Measurements from ENCODE around the gene RASL10A. TPM values are rescaled to one million over a fixed set of nuclear protein-coding genes. Genes with fewer than 3 reads are reported as not detected.

The RASL10A gene
- total and polyA plus RNA-seq, 9 of the 15 experiments (the other 6 are each of a cell fraction or from before 2014, with no cell fraction given): 0.17 to 1.2 (median 0.45) TPM; not detected in 3

GRCh38 chr22:29306175-29306834, 9.2 kb downstream of the RASL10A start, which contains the start of gene GAS2L1 (continued):
- peak; percentile 52 for TF ChIP-seq ATF7 (IDR thresholded peaks at IDR 0.05)
- TF ChIP-seq SMAD4 (CRISPR knock-in tag; conservative IDR thresholded peaks at IDR 0.05): peak; percentile 43
- no peak for TF ChIP-seq MAFF (IDR thresholded peaks at IDR 0.05; ENCODE audit: low read length)
- no peak for TF ChIP-seq EGR1 (conservative IDR thresholded peaks at IDR 0.05)
- no peak for TF ChIP-seq THAP12 (CRISPR knock-in tag; IDR thresholded peaks at IDR 0.05)
- no peak for TF ChIP-seq ZBTB12 (CRISPR knock-in tag; IDR thresholded peaks at IDR 0.05)
- TF ChIP-seq SNRNP70 (optimal IDR thresholded peaks at IDR 0.05; ENCODE audit: low read depth, low read length): no peak
- TF ChIP-seq BCOR (IDR thresholded peaks at IDR 0.05): 0 out of 2 replicates have a peak, but pooled peaks have one; percentile 51
- TF ChIP-seq NELFE (IDR thresholded peaks at IDR 0.05; ENCODE audit: insufficient read depth, insufficient read length): no peak
- no peak for TF ChIP-seq CHD4 (IDR thresholded peaks at IDR 0.05; ENCODE audit: insufficient read depth, insufficient replicate concordance, low read depth, low read length, poor library complexity, severe bottlenecking)
- TF ChIP-seq ZBED1 (IDR thresholded peaks at IDR 0.05): no peak
- no peak for TF ChIP-seq SFPQ (IDR thresholded peaks at IDR 0.05; ENCODE audit: low read depth, low read length)
- no peak for TF ChIP-seq BDP1 (IDR thresholded peaks at IDR 0.05; ENCODE audit: insufficient read depth, insufficient read length)
- no peak for TF ChIP-seq CAMTA2 (CRISPR knock-in tag; conservative IDR thresholded peaks at IDR 0.05)
- TF ChIP-seq ZBTB17 (CRISPR knock-in tag; IDR thresholded peaks at IDR 0.05): no peak
- no peak for TF ChIP-seq ZNF263 (CRISPR knock-in tag; IDR thresholded peaks at IDR 0.05; ENCODE audit: borderline replicate concordance)
- TF ChIP-seq ARID3B (CRISPR knock-in tag; IDR thresholded peaks at IDR 0.05; ENCODE audit: borderline replicate concordance): no peak
- no peak for TF ChIP-seq CHCHD3 (CRISPR knock-in tag; IDR thresholded peaks at IDR 0.05)
- TF ChIP-seq MAZ (CRISPR knock-in tag; conservative IDR thresholded peaks at IDR 0.05 in 1 of 2, IDR thresholded peaks at IDR 0.05 in 1 of 2): peak in 1 of 2 experiments; percentile 87; a peak in 3 of 4 replicates
- TF ChIP-seq HEY1 (CRISPR knock-in tag; IDR thresholded peaks at IDR 0.05; ENCODE audit: borderline replicate concordance): no peak
- TF ChIP-seq PCBP2 (IDR thresholded peaks at IDR 0.05; ENCODE audit: low read depth, low read length, poor library complexity, severe bottlenecking): no peak

Measured in K562 (cell line).